ENCODE data around the gene RGS3.

Gene RGS3

GRCh38 chr9:113603773-113604172 lies 140.2 kb downstream of the RGS3 start:
- no peak overlapping the region for H4K8ac ChIP-seq (ENCODE audit: low read depth, low read length)
- WGBS (ENCODE audit: extremely low coverage, insufficient coverage, low lambda C conversion rate): no CpG with 5 or more reads among the region's 5 CpGs
- H3K56ac ChIP-seq (ENCODE audit: low read length): no peak overlapping the region
- H3K27ac ChIP-seq (ENCODE audit: low read depth, low read length): no peak overlapping the region
- H3K23ac ChIP-seq (ENCODE audit: low read length): no peak overlapping the region
- no peak overlapping the region for H2BK5ac ChIP-seq (ENCODE audit: low read length)
- no peak overlapping the region for H3K4ac ChIP-seq (ENCODE audit: low read depth, low read length)
- no peaks in the 10 kb centered on the region for H3K79me1 ChIP-seq (ENCODE audit: low read length)
- no peaks in the 10 kb centered on the region for H3K27me3 ChIP-seq (ENCODE audit: insufficient read depth, low read length, poor library complexity)
- no peak overlapping the region for H2BK15ac ChIP-seq (replicated peaks; ENCODE audit: low read depth)
- no peaks in the 10 kb centered on the region for H3K36me3 ChIP-seq (ENCODE audit: control insufficient read depth, insufficient read depth, low read length)
- DNase-seq: no peak
- H2BK120ac ChIP-seq (ENCODE audit: low read depth, low read length): no peak overlapping the region
- H3K4me2 ChIP-seq (ENCODE audit: low read length): no peak overlapping the region
- no peak overlapping the region for H2AK5ac ChIP-seq (ENCODE audit: low read length)
- no peak overlapping the region for H3K4me3 ChIP-seq (ENCODE audit: low read length)
- no peak overlapping the region for H4K5ac ChIP-seq (ENCODE audit: low read length)
- H3K79me2 ChIP-seq (ENCODE audit: control insufficient read depth, insufficient read depth, low read length): no peaks in the 10 kb centered on the region
- no peak overlapping the region for H3K18ac ChIP-seq (ENCODE audit: low read length)
- H3K9ac ChIP-seq (ENCODE audit: low read length): no peak overlapping the region
- peaks cover 6% of the 10 kb centered on the region for H3K4me1 ChIP-seq (ENCODE audit: control insufficient read depth, low read depth, low read length)

GRCh38 chr9:113604393-113604792 lies 140.9 kb downstream of the RGS3 start:
- H3K23ac ChIP-seq (ENCODE audit: low read length): no peak overlapping the region
- no peak overlapping the region for H4K5ac ChIP-seq (ENCODE audit: low read length)
- no CpG with 5 or more reads among the region's 3 CpGs for WGBS (ENCODE audit: extremely low coverage, insufficient coverage, low lambda C conversion rate)

GRCh38 chr9:113606510-113606909 lies 143.0 kb downstream of the RGS3 start:
- H3K4me3 ChIP-seq (ENCODE audit: low read length): no peak overlapping the region
- no peak overlapping the region for H4K8ac ChIP-seq (ENCODE audit: low read depth, low read length)
- no peak overlapping the region for H2BK5ac ChIP-seq (ENCODE audit: low read length)
- no peak for DNase-seq
- no peak overlapping the region for H3K18ac ChIP-seq (ENCODE audit: low read length)
- H2BK15ac ChIP-seq (replicated peaks; ENCODE audit: low read depth): no peak overlapping the region
- H3K23ac ChIP-seq (ENCODE audit: low read length): no peak overlapping the region
- no peak overlapping the region for H3K9ac ChIP-seq (ENCODE audit: low read length)
- no peak overlapping the region for H3K27ac ChIP-seq (ENCODE audit: low read depth, low read length)
- H3K4ac ChIP-seq (ENCODE audit: low read depth, low read length): no peak overlapping the region
- H4K5ac ChIP-seq (ENCODE audit: low read length): no peak overlapping the region
- H3K56ac ChIP-seq (ENCODE audit: low read length): no peak overlapping the region
- no peaks in the 10 kb centered on the region for H3K36me3 ChIP-seq (ENCODE audit: control insufficient read depth, insufficient read depth, low read length)
- no peak overlapping the region for H2BK120ac ChIP-seq (ENCODE audit: low read depth, low read length)
- H3K79me2 ChIP-seq (ENCODE audit: control insufficient read depth, insufficient read depth, low read length): no peaks in the 10 kb centered on the region
- no peak overlapping the region for H3K4me2 ChIP-seq (ENCODE audit: low read length)
- H3K27me3 ChIP-seq (ENCODE audit: insufficient read depth, low read length, poor library complexity): no peaks in the 10 kb centered on the region
- no peak overlapping the region for H2AK5ac ChIP-seq (ENCODE audit: low read length)
- no CpG with 5 or more reads among the region's 6 CpGs for WGBS (ENCODE audit: extremely low coverage, insufficient coverage, low lambda C conversion rate)
- no peaks in the 10 kb centered on the region for H3K79me1 ChIP-seq (ENCODE audit: low read length)
- H3K4me1 ChIP-seq (ENCODE audit: control insufficient read depth, low read depth, low read length): peaks cover 16% of the 10 kb centered on the region

More at GRCh38 chr9:113604393-113604792, 140.9 kb downstream of the RGS3 start:
- H3K4ac ChIP-seq (ENCODE audit: low read depth, low read length): no peak overlapping the region
- no peaks in the 10 kb centered on the region for H3K79me1 ChIP-seq (ENCODE audit: low read length)
- no peak overlapping the region for H3K9ac ChIP-seq (ENCODE audit: low read length)
- H2BK15ac ChIP-seq (replicated peaks; ENCODE audit: low read depth): no peak overlapping the region
- no peaks in the 10 kb centered on the region for H3K27me3 ChIP-seq (ENCODE audit: insufficient read depth, low read length, poor library complexity)
- H3K56ac ChIP-seq (ENCODE audit: low read length): no peak overlapping the region
- no peak overlapping the region for H2AK5ac ChIP-seq (ENCODE audit: low read length)
- no peak overlapping the region for H3K4me3 ChIP-seq (ENCODE audit: low read length)
- no peak for DNase-seq
- H3K18ac ChIP-seq (ENCODE audit: low read length): no peak overlapping the region
- H3K4me1 ChIP-seq (ENCODE audit: control insufficient read depth, low read depth, low read length): peaks cover 6% of the 10 kb centered on the region
- no peak overlapping the region for H3K4me2 ChIP-seq (ENCODE audit: low read length)
- H2BK5ac ChIP-seq (ENCODE audit: low read length): no peak overlapping the region
- no peak overlapping the region for H4K8ac ChIP-seq (ENCODE audit: low read depth, low read length)
- no peak overlapping the region for H2BK120ac ChIP-seq (ENCODE audit: low read depth, low read length)
- H3K27ac ChIP-seq (ENCODE audit: low read depth, low read length): no peak overlapping the region
- no peaks in the 10 kb centered on the region for H3K36me3 ChIP-seq (ENCODE audit: control insufficient read depth, insufficient read depth, low read length)
- no peaks in the 10 kb centered on the region for H3K79me2 ChIP-seq (ENCODE audit: control insufficient read depth, insufficient read depth, low read length)

GRCh38 chr9:113608082-113608685 lies 144.7 kb downstream of the RGS3 start:
- Histone ChIP-seq H4K8ac (ENCODE audit: low read depth, low read length) (no peak overlapping the region), H3K79me1 (ENCODE audit: low read length) (no peaks in the 10 kb centered on the region), H3K79me2 (ENCODE audit: control insufficient read depth, insufficient read depth, low read length) (no peaks in the 10 kb centered on the region), H3K4me2 (ENCODE audit: low read length) (no peak overlapping the region), H3K4me3 (ENCODE audit: low read length) (no peak overlapping the region), H2BK5ac (ENCODE audit: low read length) (no peak overlapping the region), H2AK5ac (ENCODE audit: low read length) (no peak overlapping the region), H3K56ac (ENCODE audit: low read length) (no peak overlapping the region), H3K23ac (ENCODE audit: low read length) (no peak overlapping the region), H2BK120ac (ENCODE audit: low read depth, low read length) (no peak overlapping the region), H3K36me3 (ENCODE audit: control insufficient read depth, insufficient read depth, low read length) (no peaks in the 10 kb centered on the region), H3K9ac (ENCODE audit: low read length) (no peak overlapping the region), H3K27me3 (ENCODE audit: insufficient read depth, low read length, poor library complexity) (no peaks in the 10 kb centered on the region), H3K4me1 (ENCODE audit: control insufficient read depth, low read depth, low read length) (peaks cover 10% of the 10 kb centered on the region), H2BK15ac (replicated peaks; ENCODE audit: low read depth) (no peak overlapping the region), H3K27ac (ENCODE audit: low read depth, low read length) (no peak overlapping the region), H4K5ac (ENCODE audit: low read length) (no peak overlapping the region), H3K4ac (ENCODE audit: low read depth, low read length) (peak overlapping the region; percentile 65), H3K18ac (ENCODE audit: low read length) (no peak overlapping the region)
- no CpG with 5 or more reads among the region's 9 CpGs for WGBS (ENCODE audit: extremely low coverage, insufficient coverage, low lambda C conversion rate)
- no peak for DNase-seq

- Histone ChIP-seq H4K8ac (ENCODE audit: low read depth, low read length) (no peak overlapping the region), H3K4ac (ENCODE audit: low read depth, low read length) (peak overlapping the region; percentile 57), H2AK5ac (ENCODE audit: low read length) (no peak overlapping the region), H2BK5ac (ENCODE audit: low read length) (peak overlapping the region; percentile 41), H3K23ac (ENCODE audit: low read length) (no peak overlapping the region), H3K27ac (ENCODE audit: low read depth, low read length) (peak overlapping the region; percentile 89), H3K27me3 (ENCODE audit: insufficient read depth, low read length, poor library complexity) (no peaks in the 10 kb centered on the region), H2BK15ac (replicated peaks; ENCODE audit: low read depth) (peak overlapping the region; percentile 85), H3K4me2 (ENCODE audit: low read length) (no peak overlapping the region), H4K5ac (ENCODE audit: low read length) (no peak overlapping the region), H3K79me1 (ENCODE audit: low read length) (no peaks in the 10 kb centered on the region), H3K36me3 (ENCODE audit: control insufficient read depth, insufficient read depth, low read length) (no peaks in the 10 kb centered on the region), H3K4me1 (ENCODE audit: control insufficient read depth, low read depth, low read length) (peaks cover 10% of the 10 kb centered on the region), H3K9ac (ENCODE audit: low read length) (peak overlapping the region; percentile 12), H2BK120ac (ENCODE audit: low read depth, low read length) (peak overlapping the region; percentile 78), H3K18ac (ENCODE audit: low read length) (peak overlapping the region; percentile 42), H3K79me2 (ENCODE audit: control insufficient read depth, insufficient read depth, low read length) (no peaks in the 10 kb centered on the region), H3K56ac (ENCODE audit: low read length) (peak overlapping the region; percentile 70), H3K4me3 (ENCODE audit: low read length) (no peak overlapping the region)
- DNase-seq: peak; percentile 88
- WGBS (ENCODE audit: extremely low coverage, insufficient coverage, low lambda C conversion rate): no CpG with 5 or more reads among the region's 21 CpGs
Observed at GRCh38 chr9:113609562-113610318, 146.2 kb downstream of the RGS3 start.
